Eye (tissue), 1 donor: ENCODE measurements around the gene KLHL5.
"Not testable (repeated sequence)": the region's sequence is repeated elsewhere in the genome, so short reads cannot be mapped to it uniquely, and the experiment has no call there.

Experiments
- DNase-seq: peaks from one replicate; pipeline ENCODE4 v3.0.0-alpha.2; 2015

KLHL5 gene

DNA sequence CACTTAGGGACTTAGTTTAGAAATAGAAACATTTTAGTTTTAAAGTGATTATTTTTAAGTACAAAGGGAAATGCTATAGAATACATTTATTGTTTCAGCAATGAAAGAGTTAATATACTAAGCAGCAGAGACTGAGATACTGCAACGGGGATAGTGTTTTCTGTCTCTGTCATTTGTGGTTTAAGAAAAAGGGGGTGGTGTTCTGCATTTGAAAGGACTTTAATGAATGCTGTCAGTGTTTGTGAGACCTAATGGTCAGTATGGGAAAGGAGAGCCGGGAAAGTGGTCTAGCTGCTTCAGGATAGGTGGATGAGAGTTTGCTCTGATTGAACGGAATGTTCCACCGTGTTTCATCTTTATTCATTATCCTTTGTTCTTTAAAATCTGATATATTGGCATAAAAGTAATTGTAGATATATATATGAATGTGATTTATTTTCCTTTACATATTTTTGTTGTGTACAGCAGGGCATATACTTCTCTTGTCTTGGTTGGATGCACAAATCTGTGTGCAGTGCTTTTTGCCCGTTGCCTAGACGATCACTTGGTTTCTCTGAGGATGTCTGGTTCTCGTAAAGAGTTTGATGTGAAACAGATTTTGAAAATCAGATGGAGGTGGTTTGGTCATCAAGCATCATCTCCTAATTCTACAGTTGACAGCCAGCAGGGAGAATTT is at the start of gene KLHL5:
Gene KLHL5 (plus strand): TSS at position 139 of the 676 bp plus-strand sequence. CDS start 421 bp downstream, at position 560.
- DNase-seq = peak; percentile 66

DNA sequence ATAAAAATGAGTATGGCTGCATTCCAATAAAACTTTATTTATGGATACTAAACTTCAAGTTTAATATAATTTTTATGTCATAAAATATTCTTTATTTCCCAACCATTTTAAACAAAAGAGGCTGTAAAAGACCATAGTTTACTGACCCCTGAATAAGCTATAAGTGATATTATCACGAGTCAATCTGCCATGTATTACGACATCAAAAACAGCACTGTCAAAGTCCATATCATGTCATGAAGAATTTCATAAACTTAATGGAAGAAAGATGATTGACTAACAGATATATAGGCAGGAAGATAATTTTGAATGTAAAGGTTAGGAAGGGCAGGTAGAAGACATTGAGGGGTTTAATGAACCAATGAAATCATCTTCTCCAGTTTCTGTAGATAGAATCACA is 48.0 kb upstream of the KLHL5 start:
- no peak for DNase-seq

GRCh38 chr4:39020130-39020529 is 41.9 kb upstream of the KLHL5 start:
- DNase-seq = no peak

DNA sequence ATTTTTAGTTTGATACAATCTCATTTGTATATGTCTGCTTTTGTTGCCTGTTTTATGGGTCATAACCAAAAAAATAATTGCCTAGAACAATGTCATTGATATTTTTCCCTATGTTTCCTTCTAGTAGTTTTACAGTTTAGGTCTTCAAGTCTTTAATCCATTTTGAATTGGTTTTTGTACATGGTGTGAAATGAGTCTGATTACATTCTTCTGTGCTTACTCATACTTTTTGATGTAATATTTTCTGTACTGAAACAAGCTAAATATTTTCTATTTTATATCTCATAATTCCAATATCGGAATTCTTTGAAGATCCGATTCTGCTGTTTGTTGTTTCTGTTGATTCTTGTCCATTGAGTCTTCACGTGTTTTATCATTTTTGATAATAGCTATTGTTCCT is 40.4 kb upstream of the KLHL5 start:
- DNase-seq = no peak

GRCh38 chr4:39022241-39022640 is 39.8 kb upstream of the KLHL5 start:
- DNase-seq = no peak

GRCh38 chr4:39023059-39023458 is 39.0 kb upstream of the KLHL5 start:
- DNase-seq = no peak

- DNase-seq = no peak
Measured at GRCh38 chr4:39024311-39024865, 37.6 kb upstream of the KLHL5 start.

GRCh38 chr4:39025552-39026085 is 36.4 kb upstream of the KLHL5 start:
- DNase-seq = no peak

- DNase-seq = no peak
Measured at GRCh38 chr4:39026096-39026495, 35.9 kb upstream of the KLHL5 start.

GRCh38 chr4:39029752-39030694 is 32.0 kb upstream of the KLHL5 start:
- no peak for DNase-seq

DNA sequence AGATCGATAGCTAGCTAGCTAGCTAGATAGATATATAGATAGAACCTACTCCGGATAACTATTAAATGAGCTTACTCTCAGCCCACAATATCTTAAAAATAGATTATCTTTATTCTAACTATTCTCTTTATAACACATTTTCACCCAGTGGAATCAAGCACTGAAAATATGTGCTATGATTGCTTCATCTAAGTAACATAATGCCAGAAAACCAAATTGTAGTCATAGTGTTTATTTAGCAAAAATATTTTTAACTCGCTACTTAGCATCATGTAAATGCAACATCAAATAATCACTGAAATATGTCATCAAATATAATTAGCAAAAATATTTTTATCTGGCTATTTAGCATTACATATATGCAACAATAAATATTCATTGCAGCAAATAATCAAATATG is 31.3 kb upstream of the KLHL5 start:
- no peak for DNase-seq

GRCh38 chr4:39031590-39032020 is 30.4 kb upstream of the KLHL5 start:
- DNase-seq = not testable (repeated sequence)

DNA sequence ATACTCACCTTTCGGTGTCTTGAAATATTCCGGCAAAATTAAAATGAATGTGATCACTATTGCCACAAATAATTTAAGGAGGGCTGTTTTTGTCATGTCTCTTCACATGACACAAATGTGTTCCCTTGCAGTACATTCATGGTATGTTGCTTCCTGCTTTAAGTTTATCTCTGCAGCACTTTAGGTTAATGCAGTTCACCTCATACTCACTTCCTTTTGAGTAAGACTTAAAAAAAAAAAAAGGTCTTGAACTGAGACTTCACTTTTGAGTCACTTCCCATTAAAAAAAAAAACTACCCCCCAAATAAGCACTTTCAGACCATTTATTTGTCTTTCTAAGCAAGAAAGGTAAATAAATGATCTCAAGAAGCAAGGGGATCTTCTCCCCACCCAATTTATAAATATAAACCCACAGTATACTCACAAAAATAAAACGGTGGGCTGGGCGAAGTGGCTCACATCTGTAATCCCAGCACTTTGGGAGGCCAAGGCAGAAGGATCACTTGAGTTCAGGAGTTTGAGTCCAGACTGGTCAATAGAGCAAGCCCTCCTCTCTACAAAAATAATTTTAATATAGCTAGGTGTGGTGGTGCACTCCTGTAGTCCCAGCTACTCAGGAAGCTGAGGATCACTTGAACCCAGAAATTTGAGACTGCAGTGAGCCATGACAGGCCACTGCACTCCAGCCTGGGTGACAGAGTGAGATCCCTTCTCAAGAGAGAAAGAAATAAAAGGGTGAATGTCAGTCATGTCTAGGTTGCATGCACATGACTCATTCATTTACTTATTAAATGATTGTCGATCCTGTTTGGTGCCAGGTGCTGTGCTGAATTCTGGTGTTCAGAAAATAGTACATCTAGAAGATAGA is 29.6 kb upstream of the KLHL5 start, which contains the start of gene TMEM156:
Gene TMEM156 (minus strand): TSS at position 192 of the 868 bp plus-strand sequence. CDS start 96 bp downstream, at position 96.
- DNase-seq = no peak

- no peak for DNase-seq
Measured at GRCh38 chr4:39036172-39036571, 25.9 kb upstream of the KLHL5 start.

DNA sequence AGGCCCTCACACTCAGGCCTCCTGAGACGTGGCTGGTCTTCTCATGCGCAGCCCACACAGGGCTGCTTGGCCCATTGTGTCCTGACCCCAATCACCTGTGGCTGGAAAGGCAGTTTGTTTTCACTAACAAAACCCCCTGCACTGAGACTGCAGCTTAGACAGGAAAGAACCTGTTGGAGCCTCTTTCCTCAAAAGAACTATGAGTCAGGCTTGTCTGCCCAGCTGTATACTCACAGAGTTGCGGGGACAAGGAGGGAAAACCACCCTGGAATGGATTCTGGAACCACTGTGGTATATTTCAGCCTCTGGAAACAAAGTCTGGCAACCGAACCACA is 24.6 kb upstream of the KLHL5 start:
- DNase-seq = no peak

DNA sequence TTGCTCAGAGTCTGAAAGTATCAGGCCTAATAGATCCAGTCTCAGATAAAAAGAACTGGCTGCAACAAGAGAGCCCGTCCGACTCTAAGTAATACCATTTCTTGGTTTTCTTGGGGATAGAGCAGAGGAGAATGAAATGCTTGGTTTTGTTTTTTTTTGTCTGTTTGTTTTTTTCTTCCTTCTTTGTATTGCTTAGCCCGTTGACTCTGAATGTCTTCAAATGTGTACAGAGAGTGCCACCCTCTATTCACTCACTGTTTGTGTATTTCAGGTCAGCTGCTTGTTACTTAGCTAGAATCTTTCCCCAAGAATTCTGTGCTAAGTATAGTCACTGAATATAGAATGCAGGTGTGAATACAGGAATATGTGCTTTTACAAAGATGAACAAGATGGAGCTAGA is 24.1 kb upstream of the KLHL5 start:
- DNase-seq = no peak

- no peak for DNase-seq
Measured at GRCh38 chr4:39039108-39039507, 22.9 kb upstream of the KLHL5 start.

DNA sequence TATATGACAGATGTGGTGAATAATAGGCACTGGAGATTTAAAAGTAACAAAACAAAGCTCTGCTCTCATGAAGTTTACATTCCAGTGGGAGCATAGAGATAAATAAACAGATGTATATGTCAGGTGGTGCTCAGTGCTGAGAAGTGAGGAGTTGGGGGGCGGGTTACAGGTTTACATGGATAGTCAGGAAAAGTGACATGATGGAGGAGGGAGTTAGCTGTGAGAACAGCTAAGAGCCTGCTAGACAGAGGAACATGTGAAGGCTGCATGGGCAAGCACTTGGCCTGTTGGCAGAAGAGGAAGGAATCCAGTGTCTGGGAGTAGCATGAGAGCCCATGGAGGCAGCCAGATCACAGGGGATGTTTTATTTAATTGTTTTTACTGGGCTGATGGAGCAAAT is 19.7 kb upstream of the KLHL5 start:
- DNase-seq = no peak

- DNase-seq = no peak
Measured at GRCh38 chr4:39043058-39043860, 18.8 kb upstream of the KLHL5 start.

DNA sequence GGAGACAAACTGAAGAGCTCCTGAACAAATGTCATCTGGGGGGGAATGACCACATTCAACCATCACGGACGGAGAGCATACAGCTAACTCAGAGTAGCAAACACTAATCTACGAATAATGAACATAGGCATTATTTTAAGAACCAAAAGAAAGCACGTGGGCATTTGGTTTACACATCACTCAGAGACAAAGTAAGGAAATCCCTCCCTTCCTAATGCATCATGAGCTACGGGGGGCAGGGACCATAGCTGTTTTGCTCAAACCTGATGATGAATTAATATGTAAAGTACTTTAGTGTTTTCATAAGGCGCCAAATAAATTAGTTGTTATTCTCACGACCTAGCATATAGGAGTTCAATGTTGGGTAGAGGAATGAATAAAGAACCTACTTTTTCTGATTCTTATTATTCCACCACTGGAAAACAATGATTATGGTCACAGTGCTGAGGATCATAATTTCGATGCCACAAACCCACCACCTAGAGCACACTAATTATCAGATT is 18.1 kb upstream of the KLHL5 start:
- DNase-seq = no peak

- DNase-seq = peak; percentile 93
Measured at GRCh38 chr4:39044364-39044955, 17.6 kb upstream of the KLHL5 start.
